HG02642 (cell line): ENCODE results near the gene MACROD2.
"Not testable (repeated sequence)": the region's sequence is repeated elsewhere in the genome, so short reads cannot be mapped to it uniquely, and the experiment has no call there.

Experiments used
- ATAC-seq: cut with Tn5 transposase; IDR thresholded peaks from one replicate; pipeline ENCODE4 v1.9.1; 2021; ENCODE audit warnings: mild to moderate bottlenecking; ENCODE audit not compliant: unreplicated experiment, poor library complexity

MACROD2 gene

GRCh38 chr20:14178528-14178927, 183.2 kb downstream of the MACROD2 start:
- no peak for ATAC-seq

- ATAC-seq, result no peak
These were observed 183.6 kb downstream of the MACROD2 start for GRCh38 chr20:14178952-14179351.

GRCh38 chr20:14189794-14190402, 194.6 kb downstream of the MACROD2 start:
- ATAC-seq, result no peak

- ATAC-seq, result no peak
These were observed 196.2 kb downstream of the MACROD2 start for GRCh38 chr20:14191559-14191958.

- ATAC-seq, result no peak
These were observed 198.1 kb downstream of the MACROD2 start for GRCh38 chr20:14193443-14193842.

- ATAC-seq, result no peak
These were observed 198.6 kb downstream of the MACROD2 start for GRCh38 chr20:14193885-14194284.

- no peak for ATAC-seq
These were observed 201.8 kb downstream of the MACROD2 start for GRCh38 chr20:14197097-14197496.

GRCh38 chr20:14198416-14198815, 203.1 kb downstream of the MACROD2 start:
- ATAC-seq, result no peak

GRCh38 chr20:14199111-14199510, 203.8 kb downstream of the MACROD2 start:
- no peak for ATAC-seq

- ATAC-seq, result no peak
These were observed 208.3 kb downstream of the MACROD2 start for GRCh38 chr20:14203657-14204056.

- no peak for ATAC-seq
These were observed 212.3 kb downstream of the MACROD2 start for GRCh38 chr20:14207591-14207990.

GRCh38 chr20:14208956-14209355, 213.6 kb downstream of the MACROD2 start:
- no peak for ATAC-seq

GRCh38 chr20:14210146-14210545, 214.8 kb downstream of the MACROD2 start:
- no peak for ATAC-seq

GRCh38 chr20:14214046-14214445, 218.7 kb downstream of the MACROD2 start:
- no peak for ATAC-seq

- ATAC-seq, result not testable (repeated sequence)
These were observed 220.6 kb downstream of the MACROD2 start for GRCh38 chr20:14215880-14216279.

GRCh38 chr20:14219801-14220461, 224.6 kb downstream of the MACROD2 start:
- no peak for ATAC-seq

- no peak for ATAC-seq
These were observed 225.7 kb downstream of the MACROD2 start for GRCh38 chr20:14220986-14221385.

GRCh38 chr20:14223806-14224205, 228.5 kb downstream of the MACROD2 start:
- ATAC-seq, result no peak

GRCh38 chr20:14226051-14227049, 231.0 kb downstream of the MACROD2 start:
- not testable (repeated sequence) for ATAC-seq

GRCh38 chr20:14232650-14233049, 237.3 kb downstream of the MACROD2 start:
- ATAC-seq, result no peak
